A673 (cell line): ENCODE measurements around the gene FIBP. TPM values are rescaled to one million over a fixed set of nuclear protein-coding genes. Genes with fewer than 3 reads are reported as not detected.

Experiments
- BruUV-seq: library from RNA; stranded (reverse); fragments of 400-500 nt; replicated peaks from 2 replicates; lab custom pipeline; 2021; lab: Mats Ljungman, UMichigan
- CTCF ChIA-PET: fragments of 300-600 bp; sonication (Branson Sonifier 250); formaldehyde crosslinking; loops from one replicate; lab custom pipeline; 2022; ENCODE audit warnings: antibody characterized with exemption; lab: Charles Lee
- POLR2A ChIA-PET: fragments of 300-600 bp; sonication (Branson Sonifier 250); formaldehyde crosslinking; loops from one replicate; lab custom pipeline; 2022; ENCODE audit warnings: antibody characterized with exemption; ENCODE audit not compliant: low non-redundant PET; lab: Charles Lee
- DNase-seq: peaks from one replicate; pipeline ENCODE4 v3.0.0-alpha.2; 2015; ENCODE audit warnings: low spot score
- H3K27ac ChIP-seq: fragments of 200-600 bp; sonication (generic); 2 replicates; pipeline ENCODE4 v1.5.1; 2016; ENCODE audit warnings: mixed run types, low read depth, mild to moderate bottlenecking, mixed read lengths, antibody characterized with exemption, low read length; ENCODE audit not compliant: poor library complexity, severe bottlenecking
- H3K27me3 ChIP-seq: fragments of 200-600 bp; sonication (generic); replicated peaks from 2 replicates; pipeline ENCODE4 v1.6.1; 2017; ENCODE audit warnings: mixed run types, low read depth, mild to moderate bottlenecking, mixed read lengths, antibody characterized with exemption, low read length; ENCODE audit not compliant: insufficient read depth, poor library complexity
- H3K36me3 ChIP-seq: fragments of 200-600 bp; sonication (generic); 2 replicates; pipeline ENCODE4 v1.6.1; 2016; ENCODE audit warnings: mixed run types, mild to moderate bottlenecking, mixed read lengths, antibody characterized with exemption, low read length; ENCODE audit not compliant: insufficient read depth, poor library complexity, severe bottlenecking
- H3K4me1 ChIP-seq: fragments of 200-600 bp; sonication (generic); 2 replicates; pipeline ENCODE4 v1.6.1; 2017; ENCODE audit warnings: mixed run types, mild to moderate bottlenecking, mixed read lengths, antibody characterized with exemption, low read length; ENCODE audit not compliant: insufficient read depth, poor library complexity, severe bottlenecking
- H3K4me3 ChIP-seq: fragments of 200-600 bp; sonication (generic); 2 replicates; pipeline ENCODE4 v1.5.1; 2016; ENCODE audit warnings: low read depth, mixed run types, mild to moderate bottlenecking, mixed read lengths, low read length; ENCODE audit not compliant: poor library complexity, severe bottlenecking
- H3K9me3 ChIP-seq: fragments of 200-600 bp; sonication (generic); 2 replicates; pipeline ENCODE4 v1.6.1; 2016; ENCODE audit warnings: mixed run types, low read depth, mild to moderate bottlenecking, mixed read lengths, antibody characterized with exemption, low read length; ENCODE audit not compliant: poor library complexity, severe bottlenecking
- CTCF ChIP-seq: fragments of 300-800, 200-600 bp; sonication (generic); conservative IDR thresholded peaks from 2 replicates; pipeline ENCODE4 v1.5.1; 2017; ENCODE audit warnings: low read depth, mild to moderate bottlenecking, antibody characterized with exemption, low read length, moderate library complexity, mixed read lengths
- EZH2 ChIP-seq: fragments of 200-600 bp; sonication (generic); IDR thresholded peaks from 2 replicates; pipeline ENCODE4 v1.6.1; 2017; ENCODE audit warnings: borderline replicate concordance, low read depth, mild to moderate bottlenecking, mixed read lengths, antibody characterized with exemption, low read length; ENCODE audit not compliant: poor library complexity, severe bottlenecking
- intact Hi-C: fragments of 100-400 bp; cut with micrococcal nuclease; formaldehyde crosslinking; loops from one replicate; pipeline ENCODE4 v1.10.0; 2022; ENCODE audit not compliant: unreplicated experiment
- total RNA-seq: library from RNA; stranded (reverse); gene quantifications from 2 replicates; pipeline ENCODE4 v1.2.3, GENCODE V29; 2021

Gene FIBP
- total RNA-seq, 1 experiment from 2014 or later: 98.5 TPM

DNA sequence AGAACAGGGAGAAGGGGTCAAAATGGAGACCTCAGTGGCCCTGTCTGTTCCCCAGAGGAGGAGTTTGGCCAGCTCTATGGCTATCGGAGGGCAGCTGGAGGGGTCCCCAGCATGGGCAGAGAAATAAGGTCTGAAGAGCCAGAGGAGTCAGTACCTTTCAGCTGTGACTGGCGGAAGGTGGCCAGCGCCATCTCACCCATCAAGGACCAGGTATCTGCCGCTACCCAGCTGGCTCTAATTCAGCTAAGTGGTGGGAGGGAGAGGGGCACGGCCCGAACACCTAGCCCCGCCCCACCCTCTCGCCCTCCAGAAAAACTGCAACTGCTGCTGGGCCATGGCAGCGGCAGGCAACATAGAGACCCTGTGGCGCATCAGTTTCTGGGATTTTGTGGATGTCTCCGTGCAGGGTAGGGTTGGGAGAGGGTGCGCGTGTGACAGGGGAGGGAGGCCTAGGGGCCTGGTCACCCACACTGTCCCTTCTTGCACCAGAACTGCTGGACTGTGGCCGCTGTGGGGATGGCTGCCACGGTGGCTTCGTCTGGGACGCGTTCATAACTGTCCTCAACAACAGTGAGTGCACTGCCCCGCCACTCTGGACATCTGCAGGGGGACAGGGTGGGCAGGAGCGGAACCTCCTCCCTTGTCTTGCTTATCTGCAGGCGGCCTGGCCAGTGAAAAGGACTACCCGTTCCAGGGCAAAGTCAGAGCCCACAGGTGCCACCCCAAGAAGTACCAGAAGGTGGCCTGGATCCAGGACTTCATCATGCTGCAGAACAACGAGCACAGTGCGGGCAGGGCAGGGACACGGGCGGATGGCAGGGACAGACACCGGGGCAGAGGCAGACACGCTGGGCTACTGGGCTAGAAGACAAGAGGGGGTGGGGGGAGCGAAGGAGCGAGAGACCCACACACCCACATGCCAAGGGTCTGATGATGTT, 5.9 kb downstream of the FIBP start:
- no peak overlapping the region for H3K4me3 ChIP-seq
- H3K36me3 ChIP-seq: peaks cover 48% of the 10 kb centered on the region
- no peak for DNase-seq
- no peak for TF ChIP-seq EZH2
- no peak for TF ChIP-seq CTCF
- peaks cover 3% of the 10 kb centered on the region for H3K4me1 ChIP-seq
- intact Hi-C loops: no loop called here
- ChIA-PET CTCF (interaction anchor here (0.6 kb wide), 1 partner anchor 156 kb away, joined by 7 read pairs; no protein-coding TSS in a partner anchor), POLR2A (no interaction called here)
- no peaks in the 10 kb centered on the region for H3K27me3 ChIP-seq
- no peak overlapping the region for H3K27ac ChIP-seq
- no TSS peak for BruUV-seq
- no peaks in the 10 kb centered on the region for H3K9me3 ChIP-seq

DNA sequence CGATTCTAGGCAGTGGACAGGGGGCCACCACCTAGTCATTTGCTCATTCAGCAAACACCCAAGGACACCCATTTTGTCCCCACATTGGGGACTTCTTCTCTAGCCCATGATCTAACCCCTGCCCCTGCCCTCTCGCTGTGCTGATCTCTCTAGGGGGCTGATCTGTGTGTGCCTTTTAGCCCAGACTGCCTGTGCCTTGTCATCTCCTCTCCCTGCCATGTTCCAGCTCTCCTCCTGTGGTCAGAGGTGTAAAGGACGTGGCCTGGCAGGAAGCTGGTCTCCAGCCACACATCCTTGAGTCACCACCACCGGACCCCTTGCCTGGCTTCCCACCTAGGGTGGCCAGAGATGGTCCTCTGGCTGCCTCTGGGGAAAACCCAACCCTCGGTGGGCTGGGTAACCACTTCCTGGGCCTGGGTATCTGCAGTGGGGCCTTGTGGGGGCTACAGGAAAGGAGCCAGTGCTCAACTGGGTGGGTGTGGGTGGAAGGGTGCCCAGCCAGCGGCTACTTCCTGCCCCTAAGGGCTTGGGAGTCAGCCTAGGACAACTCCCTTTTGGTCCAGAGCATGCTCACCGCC, 7.3 kb downstream of the FIBP start:
- TF ChIP-seq CTCF: no peak
- no peak for TF ChIP-seq EZH2
- no peaks in the 10 kb centered on the region for H3K9me3 ChIP-seq
- no peaks in the 10 kb centered on the region for H3K27me3 ChIP-seq
- ChIA-PET CTCF (no interaction called here), POLR2A (no interaction called here)
- H3K4me1 ChIP-seq: no peaks in the 10 kb centered on the region
- H3K27ac ChIP-seq: no peak overlapping the region
- intact Hi-C loops: no loop called here
- BruUV-seq: no TSS peak
- no peak overlapping the region for H3K4me3 ChIP-seq
- peaks cover 36% of the 10 kb centered on the region for H3K36me3 ChIP-seq
- DNase-seq: no peak

GRCh38 chr11:65880027-65880426, 8.2 kb downstream of the FIBP start:
- Histone ChIP-seq H3K9me3 (no peaks in the 10 kb centered on the region), H3K27me3 (no peaks in the 10 kb centered on the region), H3K4me3 (no peak overlapping the region), H3K36me3 (peaks cover 27% of the 10 kb centered on the region), H3K4me1 (no peaks in the 10 kb centered on the region), H3K27ac (no peak overlapping the region)
- ChIA-PET CTCF (no interaction called here), POLR2A (no interaction called here)
- intact Hi-C loops: no loop called here
- BruUV-seq: no TSS peak
- no peak for DNase-seq
- TF ChIP-seq EZH2: no peak
- no peak for TF ChIP-seq CTCF
